PC-9 (cell line): ENCODE data around the gene GALR1.

Experiments used
- EZH2 ChIP-seq: fragments of 200-600 bp; sonication (generic); IDR thresholded peaks from 2 replicates; pipeline ENCODE4 v1.8.0; 2017; ENCODE audit warnings: antibody characterized with exemption, low read depth
- TF ChIP-seq, protein P1 (sequence below): fragments of 200-600 bp; sonication (generic); conservative IDR thresholded peaks from 2 replicates; pipeline ENCODE4 v1.6.1; 2017; ENCODE audit warnings: mixed run types, antibody characterized with exemption, mild to moderate bottlenecking, moderate library complexity

GRCh38 chr18:77305676-77306075 is 56.0 kb downstream of the GALR1 start:
- TF ChIP-seq, protein P1, sequence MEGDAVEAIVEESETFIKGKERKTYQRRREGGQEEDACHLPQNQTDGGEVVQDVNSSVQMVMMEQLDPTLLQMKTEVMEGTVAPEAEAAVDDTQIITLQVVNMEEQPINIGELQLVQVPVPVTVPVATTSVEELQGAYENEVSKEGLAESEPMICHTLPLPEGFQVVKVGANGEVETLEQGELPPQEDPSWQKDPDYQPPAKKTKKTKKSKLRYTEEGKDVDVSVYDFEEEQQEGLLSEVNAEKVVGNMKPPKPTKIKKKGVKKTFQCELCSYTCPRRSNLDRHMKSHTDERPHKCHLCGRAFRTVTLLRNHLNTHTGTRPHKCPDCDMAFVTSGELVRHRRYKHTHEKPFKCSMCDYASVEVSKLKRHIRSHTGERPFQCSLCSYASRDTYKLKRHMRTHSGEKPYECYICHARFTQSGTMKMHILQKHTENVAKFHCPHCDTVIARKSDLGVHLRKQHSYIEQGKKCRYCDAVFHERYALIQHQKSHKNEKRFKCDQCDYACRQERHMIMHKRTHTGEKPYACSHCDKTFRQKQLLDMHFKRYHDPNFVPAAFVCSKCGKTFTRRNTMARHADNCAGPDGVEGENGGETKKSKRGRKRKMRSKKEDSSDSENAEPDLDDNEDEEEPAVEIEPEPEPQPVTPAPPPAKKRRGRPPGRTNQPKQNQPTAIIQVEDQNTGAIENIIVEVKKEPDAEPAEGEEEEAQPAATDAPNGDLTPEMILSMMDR, result no peak
- no peak for TF ChIP-seq EZH2
